GM23338 (cell line): ENCODE results near the gene SLC2A13. TPM values are rescaled to one million over a fixed set of nuclear protein-coding genes. Genes with fewer than 3 reads are reported as not detected.

ENCODE experiments used
- ATAC-seq: fragments of 200-7000 bp; cut with Tn5 transposase; 3 replicates; pipeline ENCODE4 v1.9.1; 2020
- DNase-seq: peaks from one replicate; pipeline ENCODE4 v3.0.0-alpha.2; 2015; ENCODE audit warnings: low spot score
- H2AFZ ChIP-seq: fragments of 200-600 bp; sonication (generic); 2 replicates; pipeline ENCODE4 v1.8.0; 2016; ENCODE audit warnings: antibody characterized with exemption, mild to moderate bottlenecking, moderate library complexity
- H3F3A ChIP-seq: fragments of 200-600 bp; sonication (generic); replicated peaks from 2 replicates; pipeline ENCODE4 v1.8.0; 2017; ENCODE audit warnings: antibody characterized with exemption, mixed run types, low read depth
- H3K27ac ChIP-seq: fragments of 200-600 bp; sonication (generic); 2 replicates; pipeline ENCODE4 v1.6.1; 2016; ENCODE audit warnings: low read depth
- H3K27me3 ChIP-seq: fragments of 200-600 bp; sonication (generic); 2 replicates; pipeline ENCODE4 v1.8.0; 2016; ENCODE audit warnings: mild to moderate bottlenecking, mixed run types, moderate library complexity; ENCODE audit not compliant: insufficient read depth
- H3K36me3 ChIP-seq: fragments of 200-600 bp; sonication (generic); 2 replicates; pipeline ENCODE4 v1.8.0; 2016; ENCODE audit warnings: mild to moderate bottlenecking; ENCODE audit not compliant: insufficient read depth
- H3K4me1 ChIP-seq: fragments of 200-600 bp; sonication (generic); 2 replicates; pipeline ENCODE4 v1.8.0; 2016; ENCODE audit warnings: mild to moderate bottlenecking, moderate library complexity; ENCODE audit not compliant: insufficient read depth
- H3K4me2 ChIP-seq: fragments of 200-600 bp; sonication (generic); 2 replicates; pipeline ENCODE4 v1.7.1; 2017; ENCODE audit warnings: mixed run types
- H3K4me3 ChIP-seq: fragments of 200-600 bp; sonication (generic); 2 replicates; pipeline ENCODE4 v1.6.1; 2016; ENCODE audit warnings: mixed run types
- H3K79me2 ChIP-seq: fragments of 200-600 bp; sonication (generic); replicated peaks from 2 replicates; pipeline ENCODE4 v1.8.0; 2017; ENCODE audit warnings: mild to moderate bottlenecking; ENCODE audit not compliant: insufficient read depth
- H3K9me2 ChIP-seq: fragments of 200-600 bp; sonication (generic); 2 replicates; pipeline ENCODE4 v1.8.0; 2017; ENCODE audit not compliant: insufficient read depth
- H4K20me1 ChIP-seq: fragments of 200-600 bp; sonication (generic); replicated peaks from 2 replicates; pipeline ENCODE4 v1.8.0; 2017; ENCODE audit warnings: mild to moderate bottlenecking; ENCODE audit not compliant: insufficient read depth
- H3K27ac Mint-ChIP-seq: 2 replicates; pipeline ENCODE4 v1.8.0; 2020; ENCODE audit warnings: inconsistent platforms, mild to moderate bottlenecking, moderate library complexity, mixed read lengths
- H3K27me3 Mint-ChIP-seq: 3 replicates; pipeline ENCODE4 v1.8.0; 2022; ENCODE audit warnings: low read depth, mild to moderate bottlenecking, moderate library complexity, mixed read lengths, inconsistent platforms; ENCODE audit not compliant: insufficient read depth, poor library complexity
- H3K36me3 Mint-ChIP-seq: 3 replicates; pipeline ENCODE4 v1.8.0; 2021; ENCODE audit warnings: low read depth, mild to moderate bottlenecking, inconsistent platforms, moderate library complexity, mixed read lengths
- H3K4me1 Mint-ChIP-seq: 3 replicates; pipeline ENCODE4 v1.8.0; 2020; ENCODE audit warnings: mild to moderate bottlenecking, inconsistent platforms, mixed read lengths
- H3K4me3 Mint-ChIP-seq: 3 replicates; pipeline ENCODE4 v1.8.0; 2021; ENCODE audit warnings: moderate library complexity, mild to moderate bottlenecking, inconsistent platforms, mixed read lengths
- H3K9me3 Mint-ChIP-seq: 3 replicates; pipeline ENCODE4 v1.8.0; 2020; ENCODE audit warnings: moderate library complexity, mild to moderate bottlenecking, inconsistent platforms, mixed read lengths
- EZH2 ChIP-seq: fragments of 200-600 bp; sonication (generic); IDR thresholded peaks from one replicate; pipeline ENCODE4 v1.8.0; 2017; ENCODE audit warnings: antibody characterized with exemption, mild to moderate bottlenecking, low read depth; ENCODE audit not compliant: unreplicated experiment
- EZH2phosphoT487 ChIP-seq: fragments of 200-600 bp; sonication (generic); IDR thresholded peaks from one replicate; pipeline ENCODE4 v1.8.1; 2018; ENCODE audit warnings: antibody characterized with exemption; ENCODE audit not compliant: unreplicated experiment
- JUNB ChIP-seq: IDR thresholded peaks from one replicate; pipeline ENCODE4 v1.6.1; 2016; ENCODE audit warnings: antibody characterized with exemption; ENCODE audit not compliant: unreplicated experiment
- NANOG ChIP-seq: IDR thresholded peaks from 2 replicates; pipeline ENCODE4 v1.6.1; 2016; ENCODE audit warnings: antibody characterized with exemption, borderline replicate concordance
- POLR2AphosphoS5 ChIP-seq: IDR thresholded peaks from 2 replicates; pipeline ENCODE4 v1.6.1; 2016; ENCODE audit warnings: antibody characterized with exemption, low read depth
- STAT1 ChIP-seq: IDR thresholded peaks from one replicate; pipeline ENCODE4 v1.6.1; 2016; ENCODE audit warnings: antibody characterized with exemption; ENCODE audit not compliant: unreplicated experiment
- ZNF114 ChIP-seq: fragments of 250-450 bp; sonication (Bioruptor Pico); IDR thresholded peaks from 2 replicates; pipeline ENCODE4 v1.5.0; 2020; ENCODE audit warnings: mild to moderate bottlenecking, moderate library complexity
- polyA plus RNA-seq: library from polyadenylated mRNA; unstranded; fragments of >200 nt; fragmentation: Nextera tagmentation; extraction: Ambion mirVana; gene quantifications from 2 replicates; pipeline ENCODE4 v1.2.1, GENCODE V29; 2016
- total RNA-seq: library from RNA; depleted of rRNA; stranded (reverse); fragments of >200 nt; shearing (Covaris generic); gene quantifications from 2 replicates; pipeline ENCODE4 v1.2.3, GENCODE V29; 2014
- TF ChIP-seq, protein P1 (sequence below): fragments of 250-450 bp; sonication (Bioruptor Pico); IDR thresholded peaks from 2 replicates; pipeline ENCODE4 v1.5.0; 2020; ENCODE audit warnings: mild to moderate bottlenecking, moderate library complexity

Gene SLC2A13
- total and polyA plus RNA-seq, 2 experiments from 2014 or later: 6.8 to 22.7 TPM

DNA sequence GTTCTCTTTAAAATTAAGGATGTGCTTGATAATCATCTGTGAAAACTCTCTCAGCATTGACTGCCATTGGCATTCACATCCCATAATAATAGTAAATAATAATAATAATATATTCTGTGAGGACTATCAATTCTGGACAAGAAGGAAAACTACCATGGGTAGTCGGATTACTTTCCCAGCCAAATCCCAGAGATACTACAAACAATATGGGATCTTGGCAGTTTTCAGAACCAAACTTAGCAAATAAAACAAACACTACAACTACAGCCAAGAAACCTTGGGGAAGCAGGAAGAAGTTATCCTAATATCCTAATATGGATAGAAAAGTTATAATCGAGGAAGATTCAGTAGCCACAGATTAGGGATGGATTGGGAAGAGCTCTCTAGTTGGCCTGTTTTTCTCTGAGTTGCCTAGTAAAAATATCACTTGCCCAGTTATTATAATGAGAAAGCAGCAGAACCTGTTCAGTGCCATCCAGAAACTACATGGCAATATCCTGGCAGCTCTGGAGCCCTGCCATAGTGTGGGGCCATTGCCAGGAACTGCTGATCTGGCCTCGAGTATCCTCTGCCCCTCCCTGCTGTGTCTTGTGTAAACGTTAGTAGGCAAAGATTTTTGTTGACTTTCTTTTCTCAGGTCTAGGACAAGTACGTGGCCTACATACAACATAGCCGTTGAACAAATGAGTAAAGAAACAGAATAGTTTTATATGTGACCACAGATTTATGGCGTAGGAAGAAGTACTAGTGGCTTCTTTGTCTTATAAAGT, 193.5 kb downstream of the SLC2A13 start:
- H3K4me3 ChIP-seq: no peak overlapping the region
- H3K27me3 Mint-ChIP-seq: peaks cover 2% of the 10 kb centered on the region
- no peaks in the 10 kb centered on the region for H4K20me1 ChIP-seq
- no peaks in the 10 kb centered on the region for H3K27me3 ChIP-seq
- no peaks in the 10 kb centered on the region for H3K9me3 Mint-ChIP-seq
- no peak overlapping the region for H3K27ac ChIP-seq
- H3K79me2 ChIP-seq: no peaks in the 10 kb centered on the region; the same call in 1 of the 2 replicates
- peak; percentile 6 for DNase-seq
- H3K36me3 Mint-ChIP-seq: no peaks in the 10 kb centered on the region
- no peak overlapping the region for H2AFZ ChIP-seq
- TF ChIP-seq STAT1 (no peak), NANOG (no peak), JUNB (no peak), EZH2phosphoT487 (no peak), POLR2AphosphoS5 (no peak), EZH2 (no peak), ZNF114 (CRISPR knock-in tag) (no peak)
- TF ChIP-seq, protein P1, sequence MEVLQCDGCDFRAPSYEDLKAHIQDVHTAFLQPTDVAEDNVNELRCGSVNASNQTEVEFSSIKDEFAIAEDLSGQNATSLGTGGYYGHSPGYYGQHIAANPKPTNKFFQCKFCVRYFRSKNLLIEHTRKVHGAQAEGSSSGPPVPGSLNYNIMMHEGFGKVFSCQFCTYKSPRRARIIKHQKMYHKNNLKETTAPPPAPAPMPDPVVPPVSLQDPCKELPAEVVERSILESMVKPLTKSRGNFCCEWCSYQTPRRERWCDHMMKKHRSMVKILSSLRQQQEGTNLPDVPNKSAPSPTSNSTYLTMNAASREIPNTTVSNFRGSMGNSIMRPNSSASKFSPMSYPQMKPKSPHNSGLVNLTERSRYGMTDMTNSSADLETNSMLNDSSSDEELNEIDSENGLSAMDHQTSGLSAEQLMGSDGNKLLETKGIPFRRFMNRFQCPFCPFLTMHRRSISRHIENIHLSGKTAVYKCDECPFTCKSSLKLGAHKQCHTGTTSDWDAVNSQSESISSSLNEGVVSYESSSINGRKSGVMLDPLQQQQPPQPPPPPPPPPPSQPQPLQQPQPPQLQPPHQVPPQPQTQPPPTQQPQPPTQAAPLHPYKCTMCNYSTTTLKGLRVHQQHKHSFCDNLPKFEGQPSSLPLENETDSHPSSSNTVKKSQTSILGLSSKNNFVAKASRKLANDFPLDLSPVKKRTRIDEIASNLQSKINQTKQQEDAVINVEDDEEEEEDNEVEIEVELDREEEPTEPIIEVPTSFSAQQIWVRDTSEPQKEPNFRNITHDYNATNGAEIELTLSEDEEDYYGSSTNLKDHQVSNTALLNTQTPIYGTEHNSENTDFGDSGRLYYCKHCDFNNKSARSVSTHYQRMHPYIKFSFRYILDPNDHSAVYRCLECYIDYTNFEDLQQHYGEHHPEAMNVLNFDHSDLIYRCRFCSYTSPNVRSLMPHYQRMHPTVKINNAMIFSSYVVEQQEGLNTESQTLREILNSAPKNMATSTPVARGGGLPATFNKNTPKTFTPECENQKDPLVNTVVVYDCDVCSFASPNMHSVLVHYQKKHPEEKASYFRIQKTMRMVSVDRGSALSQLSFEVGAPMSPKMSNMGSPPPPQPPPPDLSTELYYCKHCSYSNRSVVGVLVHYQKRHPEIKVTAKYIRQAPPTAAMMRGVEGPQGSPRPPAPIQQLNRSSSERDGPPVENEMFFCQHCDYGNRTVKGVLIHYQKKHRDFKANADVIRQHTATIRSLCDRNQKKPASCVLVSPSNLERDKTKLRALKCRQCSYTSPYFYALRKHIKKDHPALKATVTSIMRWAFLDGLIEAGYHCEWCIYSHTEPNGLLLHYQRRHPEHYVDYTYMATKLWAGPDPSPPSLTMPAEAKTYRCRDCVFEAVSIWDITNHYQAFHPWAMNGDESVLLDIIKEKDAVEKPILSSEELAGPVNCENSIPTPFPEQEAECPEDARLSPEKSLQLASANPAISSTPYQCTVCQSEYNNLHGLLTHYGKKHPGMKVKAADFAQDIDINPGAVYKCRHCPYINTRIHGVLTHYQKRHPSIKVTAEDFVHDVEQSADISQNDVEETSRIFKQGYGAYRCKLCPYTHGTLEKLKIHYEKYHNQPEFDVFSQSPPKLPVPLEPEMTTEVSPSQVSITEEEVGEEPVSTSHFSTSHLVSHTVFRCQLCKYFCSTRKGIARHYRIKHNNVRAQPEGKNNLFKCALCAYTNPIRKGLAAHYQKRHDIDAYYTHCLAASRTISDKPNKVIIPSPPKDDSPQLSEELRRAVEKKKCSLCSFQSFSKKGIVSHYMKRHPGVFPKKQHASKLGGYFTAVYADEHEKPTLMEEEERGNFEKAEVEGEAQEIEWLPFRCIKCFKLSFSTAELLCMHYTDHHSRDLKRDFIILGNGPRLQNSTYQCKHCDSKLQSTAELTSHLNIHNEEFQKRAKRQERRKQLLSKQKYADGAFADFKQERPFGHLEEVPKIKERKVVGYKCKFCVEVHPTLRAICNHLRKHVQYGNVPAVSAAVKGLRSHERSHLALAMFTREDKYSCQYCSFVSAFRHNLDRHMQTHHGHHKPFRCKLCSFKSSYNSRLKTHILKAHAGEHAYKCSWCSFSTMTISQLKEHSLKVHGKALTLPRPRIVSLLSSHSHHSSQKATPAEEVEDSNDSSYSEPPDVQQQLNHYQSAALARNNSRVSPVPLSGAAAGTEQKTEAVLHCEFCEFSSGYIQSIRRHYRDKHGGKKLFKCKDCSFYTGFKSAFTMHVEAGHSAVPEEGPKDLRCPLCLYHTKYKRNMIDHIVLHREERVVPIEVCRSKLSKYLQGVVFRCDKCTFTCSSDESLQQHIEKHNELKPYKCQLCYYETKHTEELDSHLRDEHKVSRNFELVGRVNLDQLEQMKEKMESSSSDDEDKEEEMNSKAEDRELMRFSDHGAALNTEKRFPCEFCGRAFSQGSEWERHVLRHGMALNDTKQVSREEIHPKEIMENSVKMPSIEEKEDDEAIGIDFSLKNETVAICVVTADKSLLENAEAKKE: no peak
- H3K36me3 ChIP-seq: no peaks in the 10 kb centered on the region
- H3K4me2 ChIP-seq: no peak overlapping the region
- H3K9me2 ChIP-seq: no peaks in the 10 kb centered on the region
- H3K4me3 Mint-ChIP-seq: no peak overlapping the region
- H3K4me1 Mint-ChIP-seq: peaks cover 8% of the 10 kb centered on the region
- H3K4me1 ChIP-seq: no peaks in the 10 kb centered on the region
- no peak for ATAC-seq
- H3K27ac Mint-ChIP-seq: no peak overlapping the region
- H3F3A ChIP-seq: no peaks in the 10 kb centered on the region
